Lung microvascular endothelial cell (primary cell): ENCODE results near the gene PLG. TPM values are rescaled to one million over a fixed set of nuclear protein-coding genes. Genes with fewer than 3 reads are reported as not detected.
"Not testable (repeated sequence)": the region's sequence is repeated elsewhere in the genome, so short reads cannot be mapped to it uniquely, and the experiment has no call there.

Experiments used
- DNase-seq, 2 donors: peaks; one replicate each; pipeline versions ENCODE4 v3.0.0 to v3.0.0-alpha.2; 2010; ENCODE audit warnings: low read depth in 2 of 2
- total RNA-seq: library from RNA; depleted of rRNA; stranded (reverse); fragments of >200 nt; gene quantifications from 2 replicates; pipeline ENCODE4 v1.2.1, GENCODE V29; 2014

The PLG gene
- total RNA-seq, result not detected in 2 replicates

- not testable (repeated sequence) for DNase-seq
Observed at GRCh38 chr6:160701918-160702680, at the start of gene PLG. PLG (plus strand) TSS chr6:160702244; CDS start chr6:160702305, 61 bp downstream.

DNA sequence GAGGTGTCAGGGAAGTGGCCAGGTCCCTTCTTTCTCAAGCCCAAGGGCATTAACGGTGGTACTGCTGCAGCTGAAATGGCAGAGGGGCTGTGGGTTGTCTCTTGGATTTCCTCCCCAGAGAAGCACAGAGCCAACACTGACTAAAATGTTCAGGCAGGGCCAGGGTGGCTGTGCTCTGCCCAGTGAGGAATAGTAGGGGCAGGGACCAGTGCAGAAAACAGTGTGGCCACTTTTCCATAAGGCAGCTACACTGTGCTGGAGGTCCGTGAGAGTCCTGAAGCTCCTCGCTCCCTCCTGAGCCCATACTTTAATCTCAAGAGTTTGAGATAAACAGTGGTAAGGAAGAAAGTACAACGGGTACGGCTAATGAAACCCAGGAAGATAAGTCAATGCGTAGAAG is 42.5 kb upstream of the PLG start:
- DNase-seq, result no peak

DNA sequence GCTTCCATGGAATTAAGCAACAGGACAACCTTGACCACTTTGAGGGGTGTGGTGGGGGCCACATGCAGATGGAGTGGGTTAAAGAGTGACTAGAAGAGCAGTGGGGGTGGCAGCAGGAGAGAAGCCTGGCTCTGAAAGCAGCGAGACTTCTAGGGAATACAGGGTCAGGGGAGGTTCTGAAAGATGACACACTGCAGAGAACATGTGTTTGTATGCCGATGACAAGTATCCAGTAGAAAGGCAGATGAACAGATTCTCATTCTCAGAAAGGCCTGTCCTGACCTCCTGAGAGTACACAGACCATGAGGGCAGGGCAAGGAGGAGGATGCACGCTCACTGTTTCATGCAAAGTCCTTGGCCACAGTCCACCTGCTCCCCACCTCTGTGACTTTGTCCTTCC is 40.8 kb upstream of the PLG start:
- DNase-seq, result no peak

DNA sequence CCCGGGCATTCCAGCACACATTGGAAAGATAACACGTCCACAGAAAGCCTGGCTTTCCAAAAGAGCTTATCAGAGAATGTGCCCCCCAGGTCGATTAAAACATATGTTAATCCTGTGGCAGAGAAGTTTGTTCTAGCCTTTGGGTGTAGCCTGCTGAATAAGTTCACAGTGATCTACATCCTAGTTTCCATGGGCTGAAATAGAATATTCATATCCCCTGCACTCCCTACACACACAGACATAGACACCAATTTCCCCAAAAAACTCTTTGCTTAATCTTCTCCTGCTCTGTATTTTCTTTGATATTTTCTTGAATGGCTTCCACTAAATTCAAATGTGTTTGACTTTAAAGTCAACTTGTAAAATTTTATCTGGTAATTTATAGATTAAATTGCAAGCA is 39.6 kb upstream of the PLG start:
- DNase-seq, result no peak

DNA sequence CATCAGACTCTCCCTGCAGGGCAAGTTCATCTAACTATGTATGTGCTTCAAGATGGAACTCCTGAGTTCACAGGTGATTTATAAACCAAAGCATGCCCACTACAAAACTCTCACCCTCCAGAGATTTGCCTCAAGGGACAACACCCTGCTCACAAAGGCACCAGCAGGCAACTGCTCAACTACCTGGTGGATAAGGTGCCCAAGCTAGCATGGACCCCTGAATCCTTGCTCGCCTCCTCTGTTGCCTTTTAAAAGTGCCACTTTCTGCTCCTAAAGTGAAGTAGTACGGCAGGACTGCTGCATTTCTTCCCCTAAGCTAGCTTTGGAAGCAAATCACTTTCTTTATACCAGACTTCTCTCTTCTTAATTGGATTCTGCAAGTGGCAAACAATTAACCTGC is 39.2 kb upstream of the PLG start:
- DNase-seq, result no peak

GRCh38 chr6:160664198-160664597 is 37.8 kb upstream of the PLG start, which contains the start of gene LPA:
LPA (minus strand) TSS chr6:160664275; CDS start chr6:160664214, 61 bp downstream.
- DNase-seq, result not testable (repeated sequence)

DNA sequence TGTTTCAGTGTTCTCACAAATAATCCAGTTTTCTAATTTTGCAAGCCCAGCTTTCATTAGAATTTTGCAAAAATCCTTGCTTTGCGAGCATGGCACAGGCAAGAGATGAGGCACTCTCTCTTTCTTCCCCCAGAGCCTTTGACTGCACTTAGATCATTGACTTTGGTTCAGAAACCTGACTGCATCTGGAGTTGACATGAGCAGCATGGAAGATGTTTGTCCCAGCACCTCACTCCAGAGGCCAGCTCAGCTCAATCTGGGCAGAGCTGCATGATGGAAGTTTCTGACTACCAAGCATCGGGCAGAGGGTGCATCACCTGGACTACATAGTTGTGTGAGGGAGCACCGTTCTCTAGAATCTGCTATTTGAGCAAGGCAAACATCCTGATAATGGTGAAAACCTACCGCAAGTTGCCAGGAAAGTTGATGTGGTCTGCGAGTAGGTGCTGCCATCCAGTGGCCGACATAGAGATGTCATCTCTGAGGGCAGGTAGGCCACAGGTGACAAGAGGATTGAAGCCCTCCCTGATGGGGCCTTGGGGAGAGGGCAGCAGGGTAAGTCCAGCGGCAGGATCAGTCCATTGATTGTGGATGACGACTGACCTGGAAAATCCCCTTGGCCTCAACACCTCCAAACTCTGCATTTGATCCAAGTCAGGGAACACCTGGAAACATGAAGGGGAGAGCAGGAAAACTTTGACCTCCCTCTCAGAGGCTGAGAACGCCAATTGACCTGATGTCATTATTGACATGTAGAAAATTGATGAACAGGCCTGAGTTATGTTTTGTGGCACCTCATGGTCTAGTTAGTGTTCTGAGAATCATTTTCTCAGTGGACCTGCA is 34.2 kb upstream of the PLG start:
- peak in 1 of 2 donors; percentile 1 for DNase-seq

GRCh38 chr6:160668589-160668988 is 33.5 kb upstream of the PLG start:
- DNase-seq, result no peak

DNA sequence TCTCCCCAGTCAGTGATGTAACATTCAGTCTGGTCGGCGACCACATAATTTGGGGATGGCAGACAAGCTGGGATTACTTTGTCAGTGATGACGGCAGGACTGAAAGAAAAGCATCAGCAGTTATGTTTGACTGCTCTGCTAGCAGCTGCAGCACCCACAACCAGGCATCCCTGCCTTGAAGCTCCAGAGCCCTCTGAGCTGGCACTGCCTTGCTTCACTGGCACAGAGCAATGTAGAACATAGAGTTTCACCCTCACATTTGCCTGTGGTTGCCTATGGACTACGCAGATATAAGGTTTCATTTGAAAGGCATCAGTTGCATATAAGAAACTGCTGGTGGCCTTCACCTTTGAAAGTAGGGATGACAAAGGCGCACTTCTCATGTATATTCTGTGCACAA is 25.6 kb upstream of the PLG start:
- not testable (repeated sequence) for DNase-seq

DNA sequence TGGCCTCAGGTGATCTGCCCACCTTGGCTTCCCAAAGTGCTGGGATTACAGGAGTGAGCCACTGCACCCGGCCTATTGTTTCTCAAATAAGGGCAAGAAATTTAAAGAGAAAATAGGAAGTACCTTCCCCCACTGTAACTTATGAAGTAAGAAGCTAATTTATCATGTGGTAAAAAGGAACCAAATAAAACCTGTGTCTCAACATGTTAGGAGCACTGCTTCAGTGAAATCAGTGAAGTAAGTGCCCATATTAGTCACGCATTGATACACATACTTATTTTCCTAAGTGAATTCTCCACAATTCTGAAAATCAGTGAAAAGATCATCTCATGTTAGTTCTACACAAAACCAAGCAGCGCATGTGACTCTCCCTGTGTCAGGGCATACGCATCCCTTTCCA is 23.8 kb upstream of the PLG start:
- no peak for DNase-seq

DNA sequence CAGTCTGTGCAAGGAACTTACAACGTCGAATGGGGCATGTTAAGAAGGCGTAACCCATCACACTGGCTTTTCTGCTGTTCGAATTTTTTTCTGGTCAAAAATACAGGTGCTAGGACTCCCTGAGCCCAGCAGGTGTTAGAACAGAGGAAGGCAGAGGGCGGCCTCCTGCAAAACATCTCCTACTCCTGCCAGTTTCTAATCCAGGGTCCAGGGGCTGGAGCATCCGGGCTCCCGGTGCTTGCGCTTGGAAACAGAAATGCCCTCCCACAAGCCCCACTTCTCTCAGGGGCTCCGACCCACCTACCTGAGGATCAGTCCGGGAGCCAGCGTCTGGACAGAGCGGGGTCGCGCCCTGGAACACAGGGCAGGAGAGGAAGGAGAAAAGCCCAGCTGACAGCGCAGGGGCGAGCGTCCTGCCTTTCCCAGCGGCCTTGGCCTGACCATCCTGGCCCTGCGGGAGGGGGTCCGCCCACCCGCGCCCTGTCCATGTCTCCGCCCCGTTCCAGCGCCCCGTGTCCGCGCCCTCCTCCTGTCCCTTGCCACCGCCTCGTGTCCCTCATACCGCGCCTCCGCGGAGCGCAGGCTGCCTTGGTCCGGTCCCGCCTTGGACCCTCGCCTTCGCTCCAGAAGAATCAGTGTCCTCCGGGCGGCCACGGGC is 23.2 kb upstream of the PLG start:
- DNase-seq, result no peak

GRCh38 chr6:160679402-160679769 is 22.7 kb upstream of the PLG start:
- DNase-seq, result no peak

GRCh38 chr6:160685101-160685761 is 16.8 kb upstream of the PLG start:
- not testable (repeated sequence) for DNase-seq

GRCh38 chr6:160685762-160686450 is 16.1 kb upstream of the PLG start:
- no peak for DNase-seq

DNA sequence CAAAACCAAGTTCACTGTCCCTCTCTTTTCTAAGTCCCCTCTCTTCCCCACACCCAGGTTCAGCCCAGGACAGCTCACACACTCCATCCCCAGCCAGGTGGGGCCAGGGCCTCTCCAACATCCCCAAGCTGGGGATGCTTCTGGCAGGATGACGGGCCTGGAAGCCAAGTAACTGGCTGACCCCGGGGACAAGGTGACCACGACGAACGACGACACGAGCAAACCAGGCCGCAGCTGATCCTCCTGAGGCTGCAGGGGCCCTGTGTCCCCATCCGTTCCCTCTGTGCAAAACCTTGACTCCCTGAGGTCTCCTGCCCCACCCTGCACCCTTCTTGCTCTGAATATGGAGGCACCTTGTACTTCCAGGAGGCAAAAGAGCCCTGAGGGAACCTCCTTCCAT is 11.6 kb upstream of the PLG start:
- DNase-seq, result no peak

DNA sequence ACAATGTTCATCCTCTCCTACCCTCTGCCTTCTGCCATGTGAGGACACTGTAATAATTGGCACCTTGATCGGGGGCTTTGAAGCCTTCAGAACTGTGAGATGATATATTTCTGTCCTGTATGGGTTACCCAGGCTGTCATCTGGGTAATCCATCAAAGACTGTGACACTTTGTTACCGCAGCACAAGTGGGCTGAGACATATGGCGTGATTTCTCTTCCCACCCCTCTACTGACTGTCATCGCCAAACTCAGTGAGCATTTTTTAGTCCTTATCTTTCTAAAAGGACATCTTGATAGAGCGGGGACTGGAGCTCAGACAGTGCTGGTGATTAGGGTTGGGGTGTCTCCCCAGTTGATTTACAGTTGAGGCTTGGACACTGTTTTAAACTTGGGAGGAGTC is 10.4 kb upstream of the PLG start:
- no peak for DNase-seq

- peak in 1 of 2 donors; percentile 2 for DNase-seq
Observed at GRCh38 chr6:160692369-160692959, 9.6 kb upstream of the PLG start.

DNA sequence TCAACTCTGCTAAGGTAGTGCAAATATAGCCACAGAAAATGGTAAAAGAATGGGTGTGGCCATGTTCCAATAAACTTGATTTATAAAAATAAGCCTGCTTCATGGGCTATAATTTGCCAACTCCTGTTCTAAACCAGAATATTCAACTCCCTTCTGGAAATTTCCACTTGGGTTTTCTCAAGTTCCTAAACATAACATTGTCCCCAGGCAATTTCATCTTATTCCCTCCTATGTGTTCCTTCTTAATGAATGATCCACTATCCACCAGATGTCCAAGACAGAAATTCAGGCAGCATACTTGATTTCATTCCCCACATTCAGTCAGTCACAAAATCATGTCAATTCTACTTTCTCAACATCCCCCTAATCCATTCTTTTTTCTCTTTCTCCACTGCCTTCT is 7.0 kb upstream of the PLG start:
- DNase-seq, result not testable (repeated sequence)

DNA sequence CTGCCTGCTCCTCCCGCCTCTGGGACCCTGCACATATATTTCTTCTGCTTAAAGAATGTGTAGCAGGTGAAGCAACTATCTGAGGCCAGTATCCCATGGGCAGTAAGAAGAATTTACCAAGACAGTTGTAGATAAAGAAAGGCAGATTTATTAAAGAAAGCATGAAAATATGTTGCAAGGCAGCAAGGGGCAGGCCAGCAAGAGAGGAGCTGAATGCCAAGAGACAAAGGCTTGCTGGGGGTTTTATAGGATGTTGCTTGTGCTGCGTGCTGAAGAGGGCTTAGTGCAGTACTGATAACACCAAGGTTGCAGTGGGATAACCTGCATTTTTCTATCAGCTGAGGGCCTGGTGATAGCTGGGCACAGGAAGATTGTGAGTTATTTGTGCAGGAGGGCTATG is 6.4 kb upstream of the PLG start:
- not testable (repeated sequence) for DNase-seq

DNA sequence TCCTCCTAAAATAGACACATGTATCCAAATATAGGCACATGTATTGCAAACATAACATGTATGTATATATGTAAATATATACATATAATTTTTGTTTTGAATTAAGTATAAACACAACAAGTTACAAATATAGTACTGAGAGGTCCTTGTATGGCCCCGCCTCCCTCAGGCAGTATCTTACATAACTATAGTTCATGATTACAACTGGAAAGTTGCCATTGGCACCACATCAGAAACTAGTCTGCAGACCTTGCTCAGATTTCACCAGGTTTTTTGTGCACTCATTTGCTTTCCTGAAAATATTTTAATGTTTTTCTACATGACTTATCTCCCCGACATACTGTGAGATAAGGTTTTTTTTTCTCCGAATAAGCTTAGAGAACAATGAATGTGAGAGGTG is 5.2 kb upstream of the PLG start:
- DNase-seq, result not testable (repeated sequence)

DNA sequence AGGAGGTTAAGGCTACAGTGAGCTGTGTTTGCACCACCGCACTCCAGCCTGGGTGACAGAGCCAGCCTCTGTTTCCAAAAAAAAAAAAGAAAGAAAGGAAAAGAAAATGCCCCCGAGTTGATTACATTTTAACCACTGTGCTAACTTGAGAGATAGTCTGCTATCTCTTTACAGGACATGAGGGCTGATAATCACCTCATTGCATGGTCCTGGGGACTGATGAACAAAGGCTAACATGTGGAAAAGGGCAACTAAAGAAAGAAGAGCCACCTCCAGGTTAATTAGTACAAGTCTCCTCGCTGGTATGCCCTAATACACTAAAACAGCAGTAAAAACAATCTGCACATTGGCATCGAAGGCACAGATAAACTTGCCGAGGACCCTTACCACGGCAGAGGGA is 4.2 kb upstream of the PLG start:
- no peak for DNase-seq
